GM18517 (cell line): ENCODE measurements around the gene PGGT1B.

Source experiments
- ATAC-seq: cut with Tn5 transposase; IDR thresholded peaks from one replicate; pipeline ENCODE4 v1.9.1; 2021; ENCODE audit warnings: mild to moderate bottlenecking, moderate library complexity; ENCODE audit not compliant: unreplicated experiment

Gene PGGT1B

GRCh38 chr5:115184770-115185169 lies 77.9 kb downstream of the PGGT1B start:
- ATAC-seq, result no peak

GRCh38 chr5:115181757-115182156 lies 80.9 kb downstream of the PGGT1B start:
- ATAC-seq, result no peak

- ATAC-seq, result peak; percentile 55
Measured at GRCh38 chr5:115180165-115180709, 82.4 kb downstream of the PGGT1B start.

GRCh38 chr5:115179394-115180164 lies 83.1 kb downstream of the PGGT1B start:
- peak; percentile 14 for ATAC-seq

- no peak for ATAC-seq
Measured at GRCh38 chr5:115179030-115179393, 83.7 kb downstream of the PGGT1B start.

GRCh38 chr5:115170929-115171510 lies 91.7 kb downstream of the PGGT1B start:
- no peak for ATAC-seq

GRCh38 chr5:115170134-115170928 lies 92.3 kb downstream of the PGGT1B start:
- ATAC-seq, result peak; percentile 49

GRCh38 chr5:115169487-115170133 lies 93.1 kb downstream of the PGGT1B start, which contains the start of gene TRIM36:
Gene TRIM36 (minus strand): TSS chr5:115169908. CDS start chr5:115169634, 274 bp downstream.
- peak; percentile 94 for ATAC-seq

GRCh38 chr5:115168829-115169486 lies 93.7 kb downstream of the PGGT1B start:
- no peak for ATAC-seq

GRCh38 chr5:115166744-115167393 lies 95.8 kb downstream of the PGGT1B start:
- ATAC-seq, result no peak

GRCh38 chr5:115165790-115166189 lies 96.9 kb downstream of the PGGT1B start:
- ATAC-seq, result no peak

GRCh38 chr5:115160975-115161475 lies 101.7 kb downstream of the PGGT1B start:
- ATAC-seq, result no peak
